ENCODE measurements around the gene GABRA5.
A peak's percentile ranks its signal among the peaks of the same experiment; 100 is the strongest.

The GABRA5 gene

GRCh38 chr15:26882616-26883365, 15.9 kb downstream of the GABRA5 start:
- DNase-seq: no peak
- Histone ChIP-seq H3K36me3 (no peaks in the 10 kb centered on the region), H3K9me3 (no peaks in the 10 kb centered on the region), H3K4me1 (no peaks in the 10 kb centered on the region), H3K27me3 (peaks cover 11% of the 10 kb centered on the region), H3K4me3 (ENCODE audit: low read depth, low read length) (no peak overlapping the region)
- no peak for TF ChIP-seq CTCF (IDR thresholded peaks at IDR 0.05; ENCODE audit: low read depth, low read length)

- H3K4me3 ChIP-seq (ENCODE audit: low read depth, low read length): no peak overlapping the region
- no peaks in the 10 kb centered on the region for H3K36me3 ChIP-seq
- peaks cover 7% of the 10 kb centered on the region for H3K27me3 ChIP-seq
- H3K4me1 ChIP-seq: no peaks in the 10 kb centered on the region
- TF ChIP-seq CTCF (IDR thresholded peaks at IDR 0.05; ENCODE audit: low read depth, low read length): no peak
- no peak for DNase-seq
- H3K9me3 ChIP-seq: no peaks in the 10 kb centered on the region
These were observed 16.6 kb downstream of the GABRA5 start for GRCh38 chr15:26883466-26883865.

GRCh38 chr15:26886566-26886965, 19.7 kb downstream of the GABRA5 start:
- TF ChIP-seq CTCF (IDR thresholded peaks at IDR 0.05; ENCODE audit: low read depth, low read length): no peak
- Histone ChIP-seq H3K27me3 (peaks cover 3% of the 10 kb centered on the region), H3K4me1 (no peaks in the 10 kb centered on the region), H3K9me3 (no peaks in the 10 kb centered on the region), H3K4me3 (ENCODE audit: low read depth, low read length) (no peak overlapping the region), H3K36me3 (no peaks in the 10 kb centered on the region)
- no peak for DNase-seq

- H3K9me3 ChIP-seq: no peaks in the 10 kb centered on the region
- no peaks in the 10 kb centered on the region for H3K4me1 ChIP-seq
- no peak for DNase-seq
- H3K27me3 ChIP-seq: no peaks in the 10 kb centered on the region; the same call in none of the 2 replicates
- H3K4me3 ChIP-seq (ENCODE audit: low read depth, low read length): no peak overlapping the region
- no peaks in the 10 kb centered on the region for H3K36me3 ChIP-seq
- TF ChIP-seq CTCF (IDR thresholded peaks at IDR 0.05; ENCODE audit: low read depth, low read length): no peak
These were observed 21.2 kb downstream of the GABRA5 start for GRCh38 chr15:26887926-26888666.

- Histone ChIP-seq H3K27me3 (no peaks in the 10 kb centered on the region; the same call in none of the 2 replicates), H3K4me3 (ENCODE audit: low read depth, low read length) (peak overlapping the region; percentile 24; the same call in 1 of the 2 replicates), H3K9me3 (no peaks in the 10 kb centered on the region), H3K36me3 (no peaks in the 10 kb centered on the region), H3K4me1 (no peaks in the 10 kb centered on the region)
- no peak for DNase-seq
- no peak for TF ChIP-seq CTCF (IDR thresholded peaks at IDR 0.05; ENCODE audit: low read depth, low read length)
These were observed 21.9 kb downstream of the GABRA5 start for GRCh38 chr15:26888761-26889160.
